ENCODE measurements around the gene LTO1.
"Not testable (repeated sequence)": the region's sequence is repeated elsewhere in the genome, so short reads cannot be mapped to it uniquely, and the experiment has no call there.

LTO1 gene

GRCh38 chr11:69700278-69701140, 25.4 kb upstream of the LTO1 start:
- Histone ChIP-seq H3K79me2 (ENCODE audit: control insufficient read depth, insufficient read depth, low read length, unreplicated experiment) (no peaks in the 10 kb centered on the region), H3K27ac (ENCODE audit: low read depth, low read length) (no peak overlapping the region), H3K4me1 (ENCODE audit: control insufficient read depth, insufficient read depth, low read length, unreplicated experiment) (peaks cover 8% of the 10 kb centered on the region), H3K27me3 (ENCODE audit: insufficient read depth, low read length) (peaks cover 52% of the 10 kb centered on the region), H3K4me3 (ENCODE audit: low read depth, low read length) (no peak overlapping the region), H3K36me3 (ENCODE audit: insufficient read depth, low read length) (no peaks in the 10 kb centered on the region), H2AFZ (ENCODE audit: low read length, unreplicated experiment) (no peak overlapping the region)

DNA sequence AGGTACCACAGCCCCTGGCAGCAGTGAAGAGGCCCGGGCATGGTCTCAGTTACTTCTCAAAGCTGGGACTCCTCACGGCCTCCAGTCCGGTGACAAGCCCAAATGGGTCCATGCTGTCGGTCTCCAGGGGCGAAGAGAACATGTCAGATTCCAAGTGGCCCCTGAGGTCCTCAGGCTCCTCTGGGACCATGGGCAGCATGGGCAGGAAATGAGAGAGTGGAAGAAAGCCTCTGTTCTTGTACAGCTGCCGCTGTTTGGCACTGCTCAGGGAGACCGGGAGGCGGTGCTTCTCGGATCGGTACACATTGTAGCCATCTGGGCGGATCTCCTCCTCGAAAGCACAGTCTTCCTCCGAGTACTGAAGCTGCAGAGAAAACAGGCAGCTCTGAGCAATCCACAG, 24.1 kb upstream of the LTO1 start:
- no peak overlapping the region for H3K4me3 ChIP-seq (ENCODE audit: low read depth, low read length)
- H2AFZ ChIP-seq (ENCODE audit: low read length, unreplicated experiment), result no peak overlapping the region
- no peaks in the 10 kb centered on the region for H3K36me3 ChIP-seq (ENCODE audit: insufficient read depth, low read length)
- H3K4me1 ChIP-seq (ENCODE audit: control insufficient read depth, insufficient read depth, low read length, unreplicated experiment), result peaks cover 8% of the 10 kb centered on the region
- peaks cover 53% of the 10 kb centered on the region for H3K27me3 ChIP-seq (ENCODE audit: insufficient read depth, low read length)
- no peaks in the 10 kb centered on the region for H3K79me2 ChIP-seq (ENCODE audit: control insufficient read depth, insufficient read depth, low read length, unreplicated experiment)
- no peak overlapping the region for H3K27ac ChIP-seq (ENCODE audit: low read depth, low read length)

- Histone ChIP-seq H3K79me2 (ENCODE audit: control insufficient read depth, insufficient read depth, low read length, unreplicated experiment) (no peaks in the 10 kb centered on the region), H3K27ac (ENCODE audit: low read depth, low read length) (no peak overlapping the region), H3K36me3 (ENCODE audit: insufficient read depth, low read length) (no peaks in the 10 kb centered on the region), H3K4me1 (ENCODE audit: control insufficient read depth, insufficient read depth, low read length, unreplicated experiment) (peaks cover 8% of the 10 kb centered on the region), H2AFZ (ENCODE audit: low read length, unreplicated experiment) (no peak overlapping the region), H3K4me3 (ENCODE audit: low read depth, low read length) (no peak overlapping the region), H3K27me3 (ENCODE audit: insufficient read depth, low read length) (peaks cover 52% of the 10 kb centered on the region)
These were observed 23.2 kb upstream of the LTO1 start for GRCh38 chr11:69698362-69698761.

DNA sequence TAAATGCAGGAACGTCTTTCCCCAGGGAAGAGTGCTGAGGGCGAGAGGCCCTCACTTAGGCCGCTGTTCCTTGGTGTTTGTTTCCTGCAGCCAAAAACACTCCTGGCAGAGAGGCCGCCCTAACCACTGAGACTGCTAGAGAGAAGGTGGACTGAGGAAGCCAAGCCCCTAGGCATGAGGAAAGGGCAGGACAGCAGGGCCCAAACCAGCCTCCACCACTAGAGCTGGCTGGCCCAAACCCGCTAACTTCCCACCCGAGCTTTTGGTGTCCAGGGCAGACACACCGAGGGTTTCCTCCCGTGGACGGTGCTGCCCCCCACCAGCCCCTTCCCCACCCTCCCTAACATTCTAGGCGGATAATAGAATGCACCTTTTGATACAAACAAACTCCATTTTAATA, 22.7 kb upstream of the LTO1 start:
- Histone ChIP-seq H3K4me1 (ENCODE audit: control insufficient read depth, insufficient read depth, low read length, unreplicated experiment) (peaks cover 8% of the 10 kb centered on the region), H3K27me3 (ENCODE audit: insufficient read depth, low read length) (peaks cover 47% of the 10 kb centered on the region), H3K79me2 (ENCODE audit: control insufficient read depth, insufficient read depth, low read length, unreplicated experiment) (no peaks in the 10 kb centered on the region), H3K36me3 (ENCODE audit: insufficient read depth, low read length) (no peaks in the 10 kb centered on the region), H2AFZ (ENCODE audit: low read length, unreplicated experiment) (no peak overlapping the region), H3K27ac (ENCODE audit: low read depth, low read length) (no peak overlapping the region), H3K4me3 (ENCODE audit: low read depth, low read length) (no peak overlapping the region)

DNA sequence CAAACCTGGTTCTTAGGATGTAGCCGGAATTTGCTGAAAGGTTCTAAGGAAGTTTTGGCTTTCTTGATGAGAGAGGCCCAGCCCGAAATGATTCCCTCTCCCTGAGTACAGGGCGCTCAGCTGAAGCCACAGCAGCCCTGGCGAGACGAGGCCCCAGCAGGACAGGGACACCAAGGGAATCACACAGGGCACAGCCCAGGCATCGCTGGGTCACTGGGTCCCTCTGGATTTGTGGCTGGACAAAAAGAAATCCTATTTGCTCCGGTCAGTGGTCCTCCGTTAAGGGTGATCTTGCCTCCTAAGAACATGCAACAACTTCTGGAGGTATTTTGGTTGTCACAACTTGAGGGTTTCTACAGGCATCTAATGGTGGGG, 22.3 kb upstream of the LTO1 start:
- H3K4me1 ChIP-seq (ENCODE audit: control insufficient read depth, insufficient read depth, low read length, unreplicated experiment), result peaks cover 8% of the 10 kb centered on the region
- H2AFZ ChIP-seq (ENCODE audit: low read length, unreplicated experiment), result no peak overlapping the region
- no peak overlapping the region for H3K27ac ChIP-seq (ENCODE audit: low read depth, low read length)
- no peaks in the 10 kb centered on the region for H3K79me2 ChIP-seq (ENCODE audit: control insufficient read depth, insufficient read depth, low read length, unreplicated experiment)
- no peaks in the 10 kb centered on the region for H3K36me3 ChIP-seq (ENCODE audit: insufficient read depth, low read length)
- no peak overlapping the region for H3K4me3 ChIP-seq (ENCODE audit: low read depth, low read length)
- peaks cover 43% of the 10 kb centered on the region for H3K27me3 ChIP-seq (ENCODE audit: insufficient read depth, low read length)

GRCh38 chr11:69696749-69697468, 21.8 kb upstream of the LTO1 start:
- Histone ChIP-seq H3K4me3 (ENCODE audit: low read depth, low read length) (no peak overlapping the region), H3K79me2 (ENCODE audit: control insufficient read depth, insufficient read depth, low read length, unreplicated experiment) (no peaks in the 10 kb centered on the region), H3K4me1 (ENCODE audit: control insufficient read depth, insufficient read depth, low read length, unreplicated experiment) (peaks cover 8% of the 10 kb centered on the region), H2AFZ (ENCODE audit: low read length, unreplicated experiment) (no peak overlapping the region), H3K36me3 (ENCODE audit: insufficient read depth, low read length) (no peaks in the 10 kb centered on the region), H3K27me3 (ENCODE audit: insufficient read depth, low read length) (peaks cover 41% of the 10 kb centered on the region), H3K27ac (ENCODE audit: low read depth, low read length) (no peak overlapping the region)

GRCh38 chr11:69695995-69696394, 20.8 kb upstream of the LTO1 start:
- H3K36me3 ChIP-seq (ENCODE audit: insufficient read depth, low read length); H3K27ac ChIP-seq (ENCODE audit: low read depth, low read length); H3K4me3 ChIP-seq (ENCODE audit: low read depth, low read length); H2AFZ ChIP-seq (ENCODE audit: low read length, unreplicated experiment); H3K4me1 ChIP-seq (ENCODE audit: control insufficient read depth, insufficient read depth, low read length, unreplicated experiment); H3K79me2 ChIP-seq (ENCODE audit: control insufficient read depth, insufficient read depth, low read length, unreplicated experiment): not testable (repeated sequence)
- peaks cover 37% of the 10 kb centered on the region for H3K27me3 ChIP-seq (ENCODE audit: insufficient read depth, low read length)

DNA sequence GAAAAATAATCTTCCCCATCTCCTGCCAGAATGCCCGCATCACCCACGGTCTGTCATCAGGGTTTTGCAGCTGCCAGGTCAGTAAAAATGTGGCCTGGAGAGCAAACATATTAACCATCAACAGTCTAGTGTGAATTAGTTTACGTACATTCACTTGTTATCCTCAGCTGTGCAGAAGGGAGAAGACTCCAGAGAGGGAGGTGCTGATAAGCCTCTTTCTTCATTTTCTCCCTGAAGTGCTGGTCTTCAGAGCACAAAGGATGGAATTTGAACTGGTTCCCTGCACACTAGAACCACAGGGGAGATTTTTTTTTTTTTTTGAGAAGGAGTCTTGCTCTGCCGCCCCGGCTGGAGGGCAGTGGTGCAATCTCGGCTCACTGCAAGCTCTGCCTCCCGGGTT, 20.4 kb upstream of the LTO1 start:
- Histone ChIP-seq H3K4me1 (ENCODE audit: control insufficient read depth, insufficient read depth, low read length, unreplicated experiment) (peaks cover 4% of the 10 kb centered on the region), H3K79me2 (ENCODE audit: control insufficient read depth, insufficient read depth, low read length, unreplicated experiment) (no peaks in the 10 kb centered on the region), H3K4me3 (ENCODE audit: low read depth, low read length) (no peak overlapping the region), H3K27ac (ENCODE audit: low read depth, low read length) (no peak overlapping the region), H3K27me3 (ENCODE audit: insufficient read depth, low read length) (peaks cover 37% of the 10 kb centered on the region), H3K36me3 (ENCODE audit: insufficient read depth, low read length) (no peaks in the 10 kb centered on the region), H2AFZ (ENCODE audit: low read length, unreplicated experiment) (no peak overlapping the region)

GRCh38 chr11:69694781-69695180, 19.6 kb upstream of the LTO1 start:
- Histone ChIP-seq H3K4me1 (ENCODE audit: control insufficient read depth, insufficient read depth, low read length, unreplicated experiment) (no peaks in the 10 kb centered on the region), H3K4me3 (ENCODE audit: low read depth, low read length) (no peak overlapping the region), H3K79me2 (ENCODE audit: control insufficient read depth, insufficient read depth, low read length, unreplicated experiment) (no peaks in the 10 kb centered on the region), H2AFZ (ENCODE audit: low read length, unreplicated experiment) (no peak overlapping the region), H3K36me3 (ENCODE audit: insufficient read depth, low read length) (no peaks in the 10 kb centered on the region), H3K27ac (ENCODE audit: low read depth, low read length) (no peak overlapping the region), H3K27me3 (ENCODE audit: insufficient read depth, low read length) (peaks cover 37% of the 10 kb centered on the region)

DNA sequence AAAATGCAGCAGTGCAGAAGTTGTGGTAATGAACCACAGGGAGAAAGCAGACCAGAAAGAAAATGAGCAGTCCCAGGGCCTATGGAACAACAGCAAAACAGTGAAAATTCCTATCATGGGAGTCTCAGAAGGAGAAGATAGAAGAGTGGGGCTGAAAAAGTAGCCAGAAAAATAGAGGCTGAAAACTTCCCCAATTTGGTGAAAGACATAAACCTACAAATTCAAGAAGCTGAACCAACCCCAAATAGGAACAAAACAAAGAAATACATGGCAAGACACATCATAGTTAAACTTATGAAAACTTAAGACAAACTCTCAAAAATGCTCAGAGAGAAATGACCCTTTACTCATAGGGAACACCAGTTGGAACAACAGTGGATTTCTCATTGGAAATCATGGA, 17.3 kb upstream of the LTO1 start:
- H3K27ac ChIP-seq (ENCODE audit: low read depth, low read length), result no peak overlapping the region
- H2AFZ ChIP-seq (ENCODE audit: low read length, unreplicated experiment), result no peak overlapping the region
- H3K79me2 ChIP-seq (ENCODE audit: control insufficient read depth, insufficient read depth, low read length, unreplicated experiment), result no peaks in the 10 kb centered on the region
- no peaks in the 10 kb centered on the region for H3K36me3 ChIP-seq (ENCODE audit: insufficient read depth, low read length)
- H3K27me3 ChIP-seq (ENCODE audit: insufficient read depth, low read length), result peaks cover 37% of the 10 kb centered on the region
- H3K4me1 ChIP-seq (ENCODE audit: control insufficient read depth, insufficient read depth, low read length, unreplicated experiment), result no peaks in the 10 kb centered on the region
- no peak overlapping the region for H3K4me3 ChIP-seq (ENCODE audit: low read depth, low read length)

- no peaks in the 10 kb centered on the region for H3K36me3 ChIP-seq (ENCODE audit: insufficient read depth, low read length)
- no peak overlapping the region for H3K4me3 ChIP-seq (ENCODE audit: low read depth, low read length)
- peaks cover 27% of the 10 kb centered on the region for H3K27me3 ChIP-seq (ENCODE audit: insufficient read depth, low read length)
- H3K79me2 ChIP-seq (ENCODE audit: control insufficient read depth, insufficient read depth, low read length, unreplicated experiment), result no peaks in the 10 kb centered on the region
- no peak overlapping the region for H2AFZ ChIP-seq (ENCODE audit: low read length, unreplicated experiment)
- H3K27ac ChIP-seq (ENCODE audit: low read depth, low read length), result no peak overlapping the region
- H3K4me1 ChIP-seq (ENCODE audit: control insufficient read depth, insufficient read depth, low read length, unreplicated experiment), result no peaks in the 10 kb centered on the region
These were observed 16.3 kb upstream of the LTO1 start for GRCh38 chr11:69691463-69691862.
